Suprapubic skin (tissue), 4 donors: ENCODE results near the gene TAX1BP1. TPM values are rescaled to one million over a fixed set of nuclear protein-coding genes. Genes with fewer than 3 reads are reported as not detected.
"Not testable (repeated sequence)": the region's sequence is repeated elsewhere in the genome, so short reads cannot be mapped to it uniquely, and the experiment has no call there.

ENCODE experiments used
- DNase-seq, 2 donors: peaks; one replicate each; pipeline ENCODE4 v3.0.0-alpha.2; 2019; ENCODE audit warnings: low spot score in 2 of 2
- H3K27ac ChIP-seq: fragments of 200-600 bp; sonication (generic); one replicate; pipeline ENCODE4 v1.5.1; 2019
- H3K27me3 ChIP-seq: fragments of 200-600 bp; sonication (generic); one replicate; pipeline ENCODE4 v1.5.1; 2019
- H3K36me3 ChIP-seq: fragments of 200-600 bp; sonication (generic); one replicate; pipeline ENCODE4 v1.5.1; 2019
- H3K4me1 ChIP-seq: fragments of 200-600 bp; sonication (generic); one replicate; pipeline ENCODE4 v1.5.1; 2019
- H3K4me3 ChIP-seq: fragments of 200-600 bp; sonication (generic); one replicate; pipeline ENCODE4 v1.5.1; 2019; ENCODE audit warnings: mild to moderate bottlenecking
- H3K9me3 ChIP-seq: fragments of 200-600 bp; sonication (generic); one replicate; pipeline ENCODE4 v1.5.1; 2019
- EP300 ChIP-seq: sonication (generic); formaldehyde crosslinking; IDR thresholded peaks from one replicate; pipeline ENCODE4 v1.6.1; 2017; ENCODE audit warnings: antibody characterized with exemption
- POLR2A ChIP-seq, 2 donors: fragments of 450-650 bp; IDR thresholded peaks; one replicate each; pipeline ENCODE4 v1.6.1; 2017; ENCODE audit warnings: antibody characterized with exemption in 2 of 2, mild to moderate bottlenecking in 2 of 2, moderate library complexity in 2 of 2
- POLR2AphosphoS5 ChIP-seq, 3 donors: sonication (generic); formaldehyde crosslinking; IDR thresholded peaks; one replicate each; pipeline ENCODE4 v1.6.1; 2017; ENCODE audit warnings: antibody characterized with exemption in 3 of 3
- WGBS: methylation state at CpG from one replicate; pipeline ENCODE4 v1.1.5; 2018; 5-methylcytosine and 5-hydroxymethylcytosine counted together
- total RNA-seq, 4 donors: library from RNA; depleted of rRNA; stranded (reverse); fragments of >200 nt; gene quantifications; one replicate each; pipeline ENCODE4 v1.1.0, GENCODE V29; 2016
- TF ChIP-seq, protein P1 (sequence below), 2 donors: fragments of 200-600 bp in 1 of 2; fragments of 450-650 bp in 1 of 2; sonication (generic) in 1 of 2; IDR thresholded peaks; one replicate each; pipeline ENCODE4 v1.5.1; 2016 to 2019; ENCODE audit warnings: antibody characterized with exemption in 2 of 2, mild to moderate bottlenecking in 1 of 2, moderate library complexity in 1 of 2

Gene TAX1BP1
- total RNA-seq, 4 donors from 2014 or later, result 67.5 to 98.3 (median 84.5) TPM

DNA sequence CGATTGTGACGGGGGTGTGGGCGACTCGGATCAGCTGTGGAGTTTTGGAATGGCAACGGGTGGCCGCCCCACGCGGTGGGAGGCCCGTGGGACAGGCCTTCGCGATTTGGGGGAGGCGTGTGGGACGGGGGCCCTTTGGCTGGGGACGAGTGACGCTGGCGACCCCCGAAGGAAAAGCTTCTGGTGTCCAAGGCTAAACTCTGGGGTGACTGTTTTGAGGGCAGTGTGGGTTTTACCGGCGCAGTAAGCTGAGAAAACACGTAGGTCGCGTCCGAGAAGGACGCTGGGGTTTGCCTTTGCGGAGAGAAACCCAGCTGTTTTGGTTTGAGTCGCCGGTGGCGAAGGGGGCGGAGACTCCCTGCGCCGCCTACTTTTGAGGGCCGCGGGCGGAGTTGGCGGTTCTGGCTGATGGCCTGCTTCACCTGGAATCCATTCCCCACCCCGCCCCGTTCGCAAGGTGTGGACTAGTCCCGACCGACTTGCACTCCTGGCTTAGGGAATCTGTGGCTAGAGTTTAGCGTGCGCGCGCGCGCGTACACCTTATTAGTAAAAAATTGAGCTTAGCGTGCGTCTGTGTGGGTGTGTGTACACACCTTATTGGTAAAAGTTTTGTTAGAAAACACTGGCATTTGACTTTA, 606 bp downstream of the TAX1BP1 start:
- Histone ChIP-seq H3K27me3 (no peaks in the 10 kb centered on the region), H3K4me3 (peak overlapping the region; percentile 98), H3K36me3 (no peaks in the 10 kb centered on the region), H3K9me3 (no peaks in the 10 kb centered on the region), H3K27ac (peak overlapping the region; percentile 100), H3K4me1 (peaks cover 42% of the 10 kb centered on the region)
- 0% methylated on average over 36 of the region's 49 CpGs for WGBS
- TF ChIP-seq, protein P1, sequence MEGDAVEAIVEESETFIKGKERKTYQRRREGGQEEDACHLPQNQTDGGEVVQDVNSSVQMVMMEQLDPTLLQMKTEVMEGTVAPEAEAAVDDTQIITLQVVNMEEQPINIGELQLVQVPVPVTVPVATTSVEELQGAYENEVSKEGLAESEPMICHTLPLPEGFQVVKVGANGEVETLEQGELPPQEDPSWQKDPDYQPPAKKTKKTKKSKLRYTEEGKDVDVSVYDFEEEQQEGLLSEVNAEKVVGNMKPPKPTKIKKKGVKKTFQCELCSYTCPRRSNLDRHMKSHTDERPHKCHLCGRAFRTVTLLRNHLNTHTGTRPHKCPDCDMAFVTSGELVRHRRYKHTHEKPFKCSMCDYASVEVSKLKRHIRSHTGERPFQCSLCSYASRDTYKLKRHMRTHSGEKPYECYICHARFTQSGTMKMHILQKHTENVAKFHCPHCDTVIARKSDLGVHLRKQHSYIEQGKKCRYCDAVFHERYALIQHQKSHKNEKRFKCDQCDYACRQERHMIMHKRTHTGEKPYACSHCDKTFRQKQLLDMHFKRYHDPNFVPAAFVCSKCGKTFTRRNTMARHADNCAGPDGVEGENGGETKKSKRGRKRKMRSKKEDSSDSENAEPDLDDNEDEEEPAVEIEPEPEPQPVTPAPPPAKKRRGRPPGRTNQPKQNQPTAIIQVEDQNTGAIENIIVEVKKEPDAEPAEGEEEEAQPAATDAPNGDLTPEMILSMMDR (IDR thresholded peaks at IDR 0.05), result no peak
- TF ChIP-seq POLR2A (IDR thresholded peaks at IDR 0.05), result peak in 1 of 2 donors; percentile 75
- peak; percentile 34 to 44 (median 35) for TF ChIP-seq POLR2AphosphoS5 (IDR thresholded peaks at IDR 0.05)
- DNase-seq, result peak; percentile 94

GRCh38 chr7:27742091-27742710, 2.2 kb downstream of the TAX1BP1 start:
- not testable (repeated sequence) for H3K4me3 ChIP-seq
- H3K4me1 ChIP-seq, result peaks cover 53% of the 10 kb centered on the region
- WGBS, result 61% methylated on average over 10 of the region's 11 CpGs

DNA sequence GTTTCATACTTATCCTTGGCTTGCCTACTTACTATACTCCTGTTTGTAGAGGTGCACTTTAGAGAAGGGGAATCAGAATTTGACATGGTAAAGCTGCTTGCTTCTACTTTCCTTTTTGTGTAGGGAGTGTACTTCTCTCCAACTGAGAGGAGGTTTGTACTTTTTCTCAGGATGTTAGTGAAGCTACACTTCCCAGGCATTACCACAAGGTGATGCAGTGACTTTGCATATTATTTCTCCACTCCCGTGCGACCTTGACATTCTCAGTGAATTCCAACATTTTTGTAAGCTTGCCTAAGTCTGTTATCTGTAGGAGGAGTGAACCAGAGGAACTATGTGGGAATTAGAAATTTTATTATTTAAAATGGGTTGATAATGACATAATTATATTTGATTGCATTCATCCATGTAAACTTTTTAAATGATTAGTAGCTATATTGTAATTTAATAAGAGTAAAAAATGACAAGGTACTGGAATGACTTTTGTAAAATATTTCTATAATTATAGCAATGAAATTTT, 5.2 kb downstream of the TAX1BP1 start:
- H3K9me3 ChIP-seq, result no peaks in the 10 kb centered on the region
- peaks cover 50% of the 10 kb centered on the region for H3K4me1 ChIP-seq
- 3% methylated on average over 2 of the region's 2 CpGs for WGBS
- H3K27me3 ChIP-seq, result no peaks in the 10 kb centered on the region
- DNase-seq, result no peak
- H3K36me3 ChIP-seq, result peaks cover 16% of the 10 kb centered on the region
- no peak overlapping the region for H3K4me3 ChIP-seq
- no peak for TF ChIP-seq POLR2AphosphoS5 (IDR thresholded peaks at IDR 0.05)
- TF ChIP-seq, protein P1 (IDR thresholded peaks at IDR 0.05), result peak; percentile 37 to 39
- H3K27ac ChIP-seq, result no peak overlapping the region

More at GRCh38 chr7:27742091-27742710, 2.2 kb downstream of the TAX1BP1 start:
- DNase-seq, H3K27me3 ChIP-seq, H3K9me3 ChIP-seq, H3K36me3 ChIP-seq, H3K27ac ChIP-seq: not testable (repeated sequence)

DNA sequence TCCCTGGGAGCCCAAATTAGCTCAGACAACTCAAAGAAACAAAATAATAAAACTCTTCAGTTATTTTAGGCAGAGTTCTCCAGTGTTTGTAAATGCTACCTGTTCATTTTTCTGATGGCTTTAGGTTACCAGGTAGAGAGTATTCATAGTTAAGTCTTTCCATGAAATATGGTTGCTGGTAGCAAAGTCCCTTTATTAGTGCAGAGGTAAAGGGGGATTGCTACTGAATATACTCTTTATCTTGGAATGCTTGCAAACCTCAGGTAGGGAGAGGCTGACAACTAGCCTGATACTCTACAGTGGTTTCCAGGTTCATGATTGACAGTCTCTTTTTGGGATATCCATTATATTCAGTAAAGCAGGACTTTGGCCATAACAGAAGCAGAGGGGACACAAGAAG, 6.5 kb downstream of the TAX1BP1 start:
- Histone ChIP-seq H3K27ac (no peak overlapping the region), H3K36me3 (peaks cover 30% of the 10 kb centered on the region), H3K4me3 (no peak overlapping the region), H3K27me3 (no peaks in the 10 kb centered on the region), H3K4me1 (peaks cover 42% of the 10 kb centered on the region), H3K9me3 (no peaks in the 10 kb centered on the region)
- no peak for DNase-seq
- no peak for TF ChIP-seq POLR2A (IDR thresholded peaks at IDR 0.05)
- no peak for TF ChIP-seq POLR2AphosphoS5 (IDR thresholded peaks at IDR 0.05)
- TF ChIP-seq, protein P1 (IDR thresholded peaks at IDR 0.05), result no peak
- TF ChIP-seq EP300, result no peak

GRCh38 chr7:27746978-27747377, 7.0 kb downstream of the TAX1BP1 start:
- 76% methylated on average over 1 of the region's 1 CpG for WGBS
- H3K27ac ChIP-seq, result no peak overlapping the region
- no peak for TF ChIP-seq POLR2AphosphoS5 (IDR thresholded peaks at IDR 0.05)
- TF ChIP-seq EP300, result no peak
- peaks cover 38% of the 10 kb centered on the region for H3K4me1 ChIP-seq
- H3K9me3 ChIP-seq, result no peaks in the 10 kb centered on the region
- no peak overlapping the region for H3K4me3 ChIP-seq
- DNase-seq, result no peak
- no peaks in the 10 kb centered on the region for H3K27me3 ChIP-seq
- peaks cover 35% of the 10 kb centered on the region for H3K36me3 ChIP-seq

DNA sequence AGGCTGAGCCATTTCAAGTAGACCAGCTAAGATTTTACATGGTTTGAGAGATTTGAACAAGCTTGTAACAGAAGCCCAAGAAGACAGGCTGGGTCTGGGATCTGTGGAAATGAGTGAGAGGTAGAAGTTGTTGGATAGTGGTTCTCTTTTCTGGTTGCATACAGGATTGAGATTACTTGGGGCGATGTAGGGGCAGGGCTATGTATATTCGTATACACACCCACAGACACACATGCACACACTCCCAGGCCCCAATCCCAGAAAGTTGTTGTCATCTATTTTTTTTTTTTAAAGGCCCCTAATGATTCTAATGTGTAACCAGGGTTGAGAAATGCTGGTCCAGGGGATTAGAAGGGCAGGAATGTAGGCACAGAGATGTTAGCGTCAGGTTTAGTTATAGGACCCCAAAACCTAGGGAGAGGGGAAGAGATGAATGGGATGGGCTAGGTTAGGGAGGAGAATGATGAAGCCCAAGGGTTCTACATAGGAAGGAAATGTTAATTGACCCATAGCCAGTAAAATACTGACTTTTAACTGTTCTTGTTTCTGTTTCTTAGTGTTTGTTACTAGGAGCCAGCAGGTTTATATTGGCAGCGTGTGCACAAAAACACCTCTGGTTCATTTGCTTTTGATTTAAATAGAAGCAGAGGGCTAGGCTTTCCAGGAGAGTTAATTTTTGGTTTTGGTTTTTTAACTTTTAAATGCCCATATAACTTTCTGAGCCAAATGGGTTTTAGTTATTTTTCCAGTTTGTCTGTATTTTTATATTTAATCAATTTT, 7.8 kb downstream of the TAX1BP1 start:
- WGBS, result 64% methylated on average over 4 of the region's 4 CpGs
- TF ChIP-seq, protein P1 (IDR thresholded peaks at IDR 0.05), result no peak
- no peak for TF ChIP-seq POLR2A (IDR thresholded peaks at IDR 0.05)
- no peak for TF ChIP-seq EP300
- no peak for TF ChIP-seq POLR2AphosphoS5 (IDR thresholded peaks at IDR 0.05)
- peaks cover 34% of the 10 kb centered on the region for H3K4me1 ChIP-seq
- no peak for DNase-seq
- H3K27ac ChIP-seq, result no peak overlapping the region
- no peaks in the 10 kb centered on the region for H3K27me3 ChIP-seq
- peaks cover 38% of the 10 kb centered on the region for H3K36me3 ChIP-seq
- H3K4me3 ChIP-seq, result no peak overlapping the region
- H3K9me3 ChIP-seq, result no peaks in the 10 kb centered on the region
